ENCODE measurements around the gene DDAH1. TPM values are rescaled to one million over a fixed set of nuclear protein-coding genes. Genes with fewer than 3 reads are reported as not detected.
"Not testable (repeated sequence)": the region's sequence is repeated elsewhere in the genome, so short reads cannot be mapped to it uniquely, and the experiment has no call there.

The DDAH1 gene
- 46.6 and 62.0 TPM in 2 replicates for total RNA-seq

DNA sequence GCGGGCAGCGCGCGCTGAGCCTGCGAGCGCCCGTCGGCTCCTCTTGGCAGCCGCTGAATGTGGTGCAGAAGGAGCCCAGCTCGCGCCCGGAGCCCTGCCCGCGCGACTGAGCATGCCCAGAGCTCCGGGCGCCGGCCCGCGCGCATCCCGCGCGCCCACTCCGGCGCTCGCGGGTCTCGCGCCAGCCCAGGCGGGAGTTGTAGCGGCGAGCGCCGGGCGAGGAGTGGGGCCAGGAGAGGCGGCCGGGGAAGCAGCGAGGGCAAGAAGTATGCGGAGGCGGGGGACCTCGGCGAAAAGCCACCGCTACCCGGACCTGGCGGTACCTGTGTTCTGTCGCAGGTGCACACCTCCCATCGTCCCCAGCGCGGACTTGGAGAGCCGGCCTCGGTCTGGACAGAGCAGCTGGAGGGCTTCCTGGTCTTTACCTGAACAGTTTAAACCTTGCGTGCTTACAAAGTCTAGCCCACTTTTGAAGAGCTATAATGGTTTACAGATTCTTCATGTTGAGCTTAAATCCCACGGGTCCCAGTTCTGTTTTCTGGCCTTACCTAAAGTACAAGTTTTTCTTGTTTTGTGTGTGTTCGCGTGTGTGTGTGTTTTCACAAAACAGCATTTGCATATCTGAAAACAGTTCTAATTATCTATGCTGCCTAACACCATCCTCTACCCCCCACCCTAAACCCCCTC lies at the start of gene DDAH1:
Gene DDAH1 (minus strand): TSS at position 61 of the 687 bp plus-strand sequence. CDS start 114 bp downstream, outside the sequence.
- peak; percentile 78 for DNase-seq

DNA sequence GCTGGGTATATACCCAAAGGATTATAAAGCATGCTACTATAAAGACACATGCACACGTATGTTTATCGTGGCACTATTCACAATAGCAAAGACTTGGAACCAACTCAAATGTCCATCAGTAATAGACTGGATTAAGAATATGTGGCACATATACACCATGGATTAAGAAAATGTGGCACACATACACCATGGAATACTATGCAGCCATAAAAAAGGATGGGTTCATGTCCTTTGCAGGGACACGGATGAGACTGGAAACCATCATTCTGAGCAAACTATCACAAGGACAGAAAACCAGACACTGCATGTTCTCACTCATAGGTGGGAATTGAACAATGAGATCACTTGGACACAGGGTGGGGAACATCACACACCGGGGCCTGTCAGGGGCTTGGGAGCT lies 49.0 kb upstream of the DDAH1 start:
- DNase-seq: not testable (repeated sequence)

DNA sequence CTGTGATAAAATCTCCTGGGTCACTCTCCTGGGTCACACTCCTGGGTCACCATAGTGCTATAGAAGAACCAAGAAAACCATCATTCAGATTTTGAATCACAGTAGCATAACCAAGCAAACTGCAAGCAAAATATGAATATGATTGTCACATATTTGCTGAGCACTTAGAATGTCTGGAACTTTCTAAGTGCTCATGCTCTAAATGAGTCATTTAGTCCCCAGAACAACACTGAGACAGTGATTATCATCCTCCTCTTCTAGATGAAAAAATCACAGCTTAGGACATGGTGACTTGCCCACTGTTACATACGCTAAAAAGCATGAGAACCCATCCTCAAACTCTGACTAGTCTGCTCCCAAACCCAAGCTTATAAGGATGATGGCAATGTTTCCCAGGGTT lies 39.5 kb upstream of the DDAH1 start:
- DNase-seq: no peak

DNA sequence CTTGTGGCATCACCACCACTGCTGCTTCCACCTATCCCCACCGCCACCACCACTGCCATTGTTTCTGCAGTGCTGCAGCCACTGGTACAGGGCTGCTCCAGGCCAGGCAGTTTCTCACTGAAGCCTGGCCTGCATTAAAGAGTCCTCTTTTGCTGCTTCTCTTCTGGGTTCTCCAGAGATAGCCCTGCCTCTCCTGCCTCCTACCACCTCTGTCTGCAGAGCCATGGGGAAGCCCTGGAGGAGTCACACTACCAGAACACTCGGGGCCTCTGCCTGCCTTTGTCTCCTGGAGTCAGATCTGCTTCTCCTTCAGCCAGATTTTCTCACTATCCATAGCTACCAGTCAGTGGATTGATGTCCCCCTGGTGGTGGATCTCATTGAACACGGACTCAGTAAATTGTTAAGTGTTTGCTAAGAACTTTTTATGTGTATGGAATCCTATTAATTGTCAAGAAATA lies 37.7 kb upstream of the DDAH1 start:
- DNase-seq: peak; percentile 93

DNA sequence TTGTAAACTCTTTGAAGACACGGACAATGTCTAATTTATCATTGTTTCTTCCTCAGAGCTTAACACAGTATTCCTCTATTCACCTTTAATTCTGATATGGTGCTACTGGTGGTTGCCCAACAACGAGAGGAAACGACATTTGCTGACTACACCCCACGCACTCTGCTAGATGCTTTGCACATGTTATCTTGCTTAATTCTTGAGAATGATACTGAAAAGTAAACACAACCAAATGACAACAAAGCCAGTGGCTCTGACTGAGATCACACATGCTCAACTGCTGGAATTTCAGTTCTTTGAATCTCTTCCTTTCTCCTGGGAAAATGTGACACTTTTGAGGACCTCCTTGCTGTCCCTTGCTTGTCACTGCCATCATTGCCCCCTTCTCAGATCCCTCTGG lies 37.2 kb upstream of the DDAH1 start:
- peak; percentile 52 for DNase-seq

DNA sequence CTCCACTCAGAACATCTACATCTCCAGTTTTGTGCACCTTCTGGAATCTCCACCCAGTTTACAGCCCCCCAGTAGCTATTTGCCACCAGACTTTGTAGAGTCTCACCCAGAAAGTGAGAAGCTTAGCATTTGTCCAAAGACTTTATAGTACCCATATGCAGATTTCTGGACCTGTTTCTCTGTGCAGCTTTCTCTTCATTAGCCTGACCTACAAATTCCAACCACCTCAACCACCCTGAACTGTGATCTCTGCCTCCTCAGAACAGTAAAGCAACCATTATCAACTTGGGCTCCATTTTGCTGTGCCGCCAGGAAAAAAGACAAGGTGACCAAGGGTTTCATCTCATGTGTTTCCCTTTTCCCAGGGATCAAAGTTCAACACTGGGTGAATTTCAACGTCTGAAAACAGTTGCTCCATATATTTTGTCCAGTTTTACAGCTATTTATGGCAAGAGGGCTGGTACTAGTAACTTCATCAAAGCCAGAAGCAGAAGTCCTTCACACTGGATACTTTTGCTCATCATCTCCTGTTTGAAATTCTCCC lies 36.5 kb upstream of the DDAH1 start:
- DNase-seq: no peak

DNA sequence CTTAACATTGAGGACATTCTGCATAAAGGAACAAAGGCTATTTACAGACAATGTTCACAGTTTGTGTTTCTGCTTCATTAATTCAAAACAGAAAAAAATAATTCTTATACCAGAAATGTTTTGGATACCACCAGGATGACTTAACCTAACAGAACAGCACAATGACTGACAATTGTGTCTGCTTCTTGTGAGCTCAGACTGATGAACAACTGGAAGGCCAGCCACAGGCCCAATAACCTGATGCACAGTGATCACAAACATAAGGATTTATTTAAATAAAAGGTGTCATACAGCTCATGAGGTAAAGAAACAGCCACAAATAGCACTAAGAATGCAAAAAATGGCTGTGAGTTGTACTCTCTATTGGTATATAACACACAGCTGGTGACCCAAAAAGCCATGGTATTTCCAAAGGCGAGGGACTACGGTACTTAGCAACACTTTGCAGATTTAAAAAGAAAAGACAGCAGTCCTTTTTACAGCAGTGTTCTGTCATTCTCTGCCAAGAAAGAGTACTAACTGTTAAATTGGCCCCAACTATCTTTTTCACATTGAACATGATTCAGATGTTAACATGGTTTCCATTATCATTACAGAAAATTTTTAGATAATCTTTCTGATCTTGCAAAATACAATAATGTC lies 32.1 kb upstream of the DDAH1 start:
- DNase-seq: no peak

DNA sequence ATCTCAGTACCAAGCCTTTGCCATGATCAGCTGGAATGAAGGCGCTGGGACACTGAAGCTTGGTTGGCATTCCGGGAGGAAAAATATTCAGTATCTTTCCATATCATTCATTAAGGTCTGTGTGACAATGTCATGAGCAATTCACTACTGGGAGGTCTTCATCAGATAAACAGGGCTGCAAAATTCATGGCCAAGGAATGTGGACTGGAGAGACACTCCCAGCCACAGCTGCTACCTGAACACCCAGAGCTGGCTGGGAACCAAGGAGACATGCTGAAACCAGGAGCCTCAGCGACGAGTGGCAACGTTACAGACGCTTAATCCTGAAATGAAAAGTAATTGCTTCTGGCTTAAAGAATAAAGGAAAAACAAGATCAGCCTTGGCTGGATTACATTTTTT lies 30.6 kb upstream of the DDAH1 start:
- DNase-seq: no peak

DNA sequence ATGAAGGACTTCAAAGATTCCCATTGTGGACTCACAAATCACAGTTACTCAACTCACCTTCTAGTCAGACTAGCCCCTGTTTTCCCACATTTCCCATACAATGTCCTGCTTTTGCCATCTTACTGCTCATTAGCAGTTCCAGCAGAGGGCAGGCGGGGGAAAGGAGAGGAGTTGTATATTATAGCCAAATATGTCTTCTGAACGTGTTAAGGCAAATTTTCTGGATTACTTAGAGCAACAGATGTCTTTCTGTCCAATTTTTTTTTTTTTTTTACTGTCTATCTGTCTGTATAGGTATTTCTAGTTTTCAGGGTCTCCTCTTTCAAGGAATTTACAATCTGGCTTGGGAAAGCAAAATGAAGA lies 29.9 kb upstream of the DDAH1 start:
- DNase-seq: peak; percentile 5

DNA sequence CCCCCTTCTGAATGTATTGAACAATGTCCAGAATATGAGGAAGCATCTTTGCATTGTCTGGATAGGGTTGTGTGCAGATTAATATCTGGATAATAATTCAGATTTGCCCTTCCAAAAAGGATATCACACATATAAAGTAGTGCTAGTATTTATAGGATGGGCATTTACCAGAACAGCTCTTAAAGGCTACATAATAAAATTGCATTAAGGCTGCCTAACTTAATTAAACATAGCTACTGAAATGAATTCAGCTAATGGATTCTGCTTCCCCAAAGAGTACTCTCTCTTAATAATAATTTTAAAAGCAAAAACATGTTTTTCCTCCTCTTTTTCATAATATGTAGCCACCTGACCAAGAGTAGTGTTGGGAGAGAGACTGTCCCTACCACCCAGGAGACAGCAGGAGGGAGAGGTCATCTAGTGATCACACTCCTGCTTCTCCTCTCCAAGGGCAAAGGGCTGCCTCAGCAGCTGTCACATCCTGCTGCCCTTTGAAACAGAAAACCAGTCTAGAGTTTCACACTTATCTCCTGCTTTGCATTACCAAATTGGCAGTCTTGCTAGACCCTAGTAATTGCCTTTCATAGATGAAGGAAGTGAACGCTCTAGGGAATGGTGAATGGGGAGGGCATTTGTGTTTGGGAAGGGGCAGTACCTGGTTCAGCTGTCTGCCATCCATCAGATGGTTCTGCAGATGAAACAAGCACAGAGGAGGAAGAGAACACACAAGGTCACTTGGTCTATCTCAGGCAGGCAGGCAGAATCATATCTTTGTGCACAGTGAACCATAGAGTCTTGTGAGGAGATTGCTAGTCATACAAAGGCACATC lies 29.3 kb upstream of the DDAH1 start:
- no peak for DNase-seq

DNA sequence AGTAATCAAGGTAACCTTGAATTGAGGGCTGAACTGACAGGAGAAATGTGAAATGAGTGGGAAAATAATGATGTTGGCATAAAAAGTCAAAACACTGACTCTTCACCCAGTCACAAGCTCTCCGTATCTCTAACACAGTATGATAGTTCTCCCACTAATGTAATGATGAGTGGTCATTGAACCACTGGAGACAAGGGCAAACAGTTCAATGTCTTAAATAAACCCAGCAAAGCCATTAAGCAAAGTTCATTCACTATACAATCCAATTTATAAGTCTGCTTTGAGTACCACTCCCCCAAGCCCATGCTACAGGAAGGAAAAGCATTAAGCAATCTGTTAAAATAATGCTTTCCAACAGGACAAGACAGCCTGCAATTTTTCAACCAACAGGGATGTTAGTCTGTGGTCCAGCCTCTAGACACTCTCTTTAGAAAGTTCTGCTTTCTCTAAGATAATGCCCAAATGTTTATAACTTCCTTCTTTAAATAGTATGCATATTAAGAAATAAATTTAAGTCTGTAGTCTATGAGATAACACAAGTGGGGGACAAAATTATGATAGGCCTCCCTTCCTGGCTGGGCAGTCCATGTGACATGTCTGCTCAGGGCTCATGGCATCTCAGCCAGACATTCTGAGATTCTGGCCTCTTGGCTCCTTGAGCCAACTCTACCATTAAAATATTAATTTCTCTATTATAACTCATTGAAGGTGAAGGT lies 25.5 kb upstream of the DDAH1 start:
- no peak for DNase-seq

DNA sequence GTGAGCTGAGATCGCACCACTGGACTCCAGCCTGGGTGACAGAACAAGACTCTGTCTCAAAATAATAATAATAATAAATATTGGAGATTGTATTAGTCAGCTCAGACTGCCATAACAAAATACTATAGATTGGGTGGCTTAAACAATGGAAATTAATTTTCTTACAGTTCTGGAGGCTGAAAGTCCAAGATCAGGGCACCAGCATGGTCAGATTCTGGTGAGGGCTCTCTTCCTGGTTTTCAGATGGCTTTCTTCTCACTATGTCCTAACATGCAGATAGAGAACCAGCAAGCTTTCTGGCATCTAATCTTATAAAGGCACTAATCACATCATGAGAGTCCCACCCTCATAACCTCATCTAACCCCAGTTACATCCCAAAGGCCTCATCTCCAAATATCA lies 23.2 kb upstream of the DDAH1 start:
- DNase-seq: no peak

DNA sequence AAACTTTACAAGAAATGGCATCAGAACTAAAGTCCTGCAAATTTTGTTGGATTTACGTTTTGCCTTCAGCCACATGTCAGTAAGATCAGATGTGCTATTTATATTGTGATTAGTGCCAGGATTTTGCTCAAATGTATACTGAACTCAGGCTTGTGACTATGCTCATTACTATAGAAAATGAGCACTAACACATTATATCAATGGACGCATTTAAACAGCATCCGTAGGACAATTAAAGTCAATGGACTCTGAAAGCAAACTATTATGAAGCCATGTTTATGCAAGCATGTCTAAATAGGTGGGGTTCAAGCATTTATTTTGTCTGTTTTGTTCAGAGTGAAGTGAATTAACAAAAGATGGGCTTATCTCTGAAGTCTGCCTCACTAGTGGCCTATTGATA lies 20.6 kb upstream of the DDAH1 start:
- DNase-seq: no peak

DNA sequence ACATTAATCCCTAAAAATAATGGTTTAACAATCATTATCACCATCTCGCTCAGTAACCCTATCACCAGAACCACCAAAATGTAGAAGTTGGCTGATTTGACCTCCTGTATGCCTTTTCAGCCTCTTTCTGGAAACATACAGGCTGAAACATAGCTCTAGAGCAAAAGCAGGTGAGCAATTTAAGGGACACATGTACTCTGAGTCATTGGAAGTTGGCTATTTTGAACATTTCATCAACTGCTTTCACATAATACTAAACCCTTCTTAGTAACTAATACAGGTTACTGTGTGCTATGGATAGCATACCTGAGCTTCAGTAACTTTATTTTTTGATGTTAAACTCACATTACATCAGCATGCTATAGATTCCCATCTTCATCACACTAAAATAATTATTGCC lies 19.8 kb upstream of the DDAH1 start:
- no peak for DNase-seq

DNA sequence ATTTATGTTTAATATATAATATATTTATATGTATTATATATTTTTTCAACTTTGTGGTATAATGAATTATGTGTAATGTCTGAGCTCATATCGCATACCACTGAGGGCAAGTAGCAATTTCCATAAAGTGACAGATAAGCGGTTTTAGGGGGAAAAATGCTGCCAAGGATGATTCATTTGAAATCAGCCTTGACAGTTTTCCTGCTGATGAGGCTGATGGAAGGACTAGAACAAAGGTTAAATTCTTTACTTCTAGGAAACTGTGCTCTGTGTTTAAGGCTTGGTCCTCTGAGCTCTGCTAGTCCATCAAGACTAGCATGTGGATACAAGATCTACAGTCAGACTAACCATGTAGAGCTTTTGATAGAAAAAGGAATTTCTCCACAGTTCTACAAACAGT lies 19.3 kb upstream of the DDAH1 start:
- peak; percentile 57 for DNase-seq

DNA sequence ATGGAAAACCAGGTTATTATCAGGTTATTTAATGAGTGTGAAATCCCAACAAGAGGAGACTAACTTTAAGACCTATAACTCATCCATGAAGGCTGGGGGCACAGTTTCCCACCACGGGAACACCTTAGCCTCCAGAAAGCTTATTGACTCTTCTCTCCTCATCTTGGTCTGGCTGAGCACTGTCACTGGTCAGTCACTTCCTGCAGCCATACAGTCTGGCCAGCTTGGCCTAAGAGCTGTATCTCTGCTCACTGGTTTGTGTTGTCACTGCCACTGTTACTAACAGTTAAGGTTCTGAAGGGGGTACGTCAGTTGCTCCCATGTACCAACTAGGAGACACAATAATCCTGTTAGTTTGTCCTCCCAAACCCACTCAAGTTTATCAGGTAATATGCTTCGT lies 16.7 kb upstream of the DDAH1 start:
- no peak for DNase-seq

DNA sequence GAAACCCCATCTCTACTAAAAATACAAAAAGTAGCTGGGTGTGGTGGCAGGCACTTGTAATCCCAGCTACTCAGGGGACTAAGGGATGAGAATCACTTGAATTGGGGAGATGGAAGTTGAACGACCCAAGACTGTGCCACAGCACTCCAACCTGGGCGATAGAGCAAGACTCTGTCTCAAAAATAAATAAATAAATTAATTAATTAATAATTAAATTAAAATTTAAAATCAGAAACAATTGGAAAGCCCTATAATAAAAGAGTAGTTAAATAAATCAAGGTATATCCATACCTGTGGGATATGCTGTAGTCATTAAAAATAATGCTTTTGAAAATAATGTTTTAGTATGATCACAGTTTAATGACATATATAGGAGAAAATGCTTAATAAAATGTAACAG lies 15.6 kb upstream of the DDAH1 start:
- DNase-seq: no peak

DNA sequence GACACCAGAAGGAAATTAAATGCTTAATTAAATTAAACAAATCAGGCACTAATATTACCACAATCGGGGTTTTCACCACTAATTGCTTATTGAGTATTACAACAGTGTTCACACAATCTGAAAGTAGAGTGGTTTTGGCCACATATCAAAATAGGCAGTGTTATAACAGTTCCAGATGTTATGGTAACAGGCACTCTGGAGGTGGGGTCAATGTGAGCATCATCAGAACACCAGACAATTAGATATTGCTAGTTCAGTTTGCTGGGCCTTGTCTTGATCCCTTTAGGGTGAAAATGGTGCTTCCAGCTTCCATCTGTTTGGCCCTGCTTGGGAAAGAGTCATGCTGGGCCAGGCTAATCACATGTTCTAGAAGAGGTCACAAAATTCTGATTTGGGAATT lies 14.5 kb upstream of the DDAH1 start:
- no peak for DNase-seq

DNA sequence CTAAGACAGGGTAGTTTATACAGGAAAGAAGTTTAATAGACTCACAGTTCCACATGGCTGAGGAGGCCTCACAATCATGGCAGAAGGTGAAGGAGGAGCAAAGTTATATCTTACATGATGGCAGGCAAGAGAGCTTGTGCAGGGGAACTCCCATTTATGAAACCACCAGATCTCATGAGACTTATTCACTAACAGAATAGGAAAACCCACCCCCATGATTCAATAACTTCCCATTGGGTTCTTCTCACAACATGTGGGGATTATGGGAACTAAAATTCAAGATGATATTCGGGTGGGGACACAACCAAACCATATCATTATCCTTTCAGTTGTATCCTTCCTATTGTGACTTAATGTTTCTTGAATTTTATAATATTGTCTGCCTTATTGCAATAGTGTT lies 13.4 kb upstream of the DDAH1 start:
- no peak for DNase-seq

DNA sequence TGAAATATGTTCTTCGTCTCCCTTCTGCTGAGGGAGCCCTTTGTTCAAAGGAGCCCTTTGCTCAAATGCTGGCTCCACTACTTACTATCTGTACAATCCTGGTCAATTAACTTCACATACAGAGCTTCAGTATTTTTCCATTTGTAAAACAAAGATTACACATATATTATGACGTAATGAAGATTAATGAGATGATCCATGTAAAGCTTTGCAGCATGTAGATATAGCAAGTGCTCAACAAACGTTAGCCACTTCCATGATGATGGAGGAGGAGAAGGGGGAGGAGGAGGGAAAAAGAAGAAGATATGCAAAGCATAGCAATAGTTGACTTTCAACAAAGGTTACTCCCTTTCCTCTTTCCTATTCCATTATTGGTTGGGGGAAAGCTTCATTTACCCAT lies 10.1 kb upstream of the DDAH1 start:
- DNase-seq: no peak

DNA sequence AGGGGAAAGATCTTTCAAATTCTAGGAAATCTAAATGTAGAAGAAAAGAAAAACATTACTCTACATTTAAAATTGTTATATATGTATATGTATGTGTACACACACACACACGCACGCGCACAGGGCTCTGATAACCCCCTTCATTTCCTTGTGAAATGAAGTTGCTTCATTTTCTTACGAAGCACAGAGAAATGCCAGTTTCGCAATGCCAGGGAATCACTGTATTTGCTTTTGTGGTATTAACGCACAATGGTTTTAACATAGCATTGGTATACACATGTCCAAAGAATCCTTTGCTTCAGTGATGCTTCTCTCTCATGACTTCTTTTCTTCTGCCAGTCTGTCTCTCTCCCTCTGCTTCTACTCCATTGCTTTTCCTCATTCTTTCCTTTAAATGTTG lies 8.4 kb upstream of the DDAH1 start:
- DNase-seq: no peak

DNA sequence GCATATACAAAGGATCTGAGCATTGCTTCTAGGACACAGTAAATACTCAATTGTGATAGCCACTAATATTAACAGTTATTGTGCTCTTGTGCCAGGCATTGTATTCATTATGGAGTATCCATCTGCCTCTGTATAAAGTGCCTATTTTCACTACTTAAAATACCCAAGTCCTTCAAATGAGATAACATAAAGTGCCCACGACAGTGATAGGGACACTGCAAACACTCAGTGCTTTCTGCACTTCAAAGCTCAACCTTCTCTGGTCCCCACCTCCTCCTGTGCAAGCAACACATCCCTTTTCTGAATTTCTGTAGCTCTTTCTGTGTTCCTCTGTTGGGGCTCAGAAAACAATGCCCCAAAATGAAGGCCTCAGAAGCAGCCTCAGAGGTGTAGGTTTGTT lies 6.6 kb upstream of the DDAH1 start:
- DNase-seq: no peak

DNA sequence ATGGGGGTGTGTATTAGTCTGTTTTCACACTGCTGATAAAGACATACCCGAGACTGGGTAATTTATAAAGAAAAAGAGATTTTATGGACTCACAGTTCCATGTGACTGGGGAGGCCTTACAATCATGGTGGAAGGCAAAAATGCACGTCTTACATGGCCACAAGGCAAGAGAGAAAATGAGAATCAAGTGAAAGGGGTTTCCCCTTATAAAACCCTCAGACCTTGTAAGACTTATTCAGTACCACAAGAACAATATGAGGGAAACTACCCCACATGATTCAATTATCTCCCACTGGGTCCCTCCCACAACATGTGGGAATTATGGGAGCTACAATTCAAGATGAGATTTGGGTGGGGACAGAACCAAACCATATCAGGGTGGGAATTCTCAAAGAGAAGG lies 5.2 kb upstream of the DDAH1 start:
- DNase-seq: not testable (repeated sequence)
